Testis (tissue), 3 donors: ENCODE data around the gene MAGEA2B. TPM values are rescaled to one million over a fixed set of nuclear protein-coding genes. Genes with fewer than 3 reads are reported as not detected.
"Not testable (repeated sequence)": the region's sequence is repeated elsewhere in the genome, so short reads cannot be mapped to it uniquely, and the experiment has no call there.

Experiments
- DNase-seq: peaks from one replicate; pipeline ENCODE4 v3.0.0-alpha.2; 2019
- H3K27ac ChIP-seq, 2 donors: fragments of 200-600 bp; sonication (generic); one replicate each; pipeline ENCODE4 v1.5.1; 2019
- H3K27me3 ChIP-seq: fragments of 200-600 bp; sonication (generic); one replicate; pipeline ENCODE4 v1.5.1; 2019
- H3K36me3 ChIP-seq: fragments of 200-600 bp; sonication (generic); one replicate; pipeline ENCODE4 v1.5.1; 2017; ENCODE audit warnings: low read depth; ENCODE audit errors: missing control alignments
- H3K4me1 ChIP-seq: fragments of 200-600 bp; sonication (generic); one replicate; pipeline ENCODE4 v1.5.1; 2019
- H3K4me3 ChIP-seq, 2 donors: fragments of 200-600 bp; sonication (generic); one replicate each; pipeline ENCODE4 v1.5.1; 2017 to 2019
- H3K9me3 ChIP-seq: fragments of 200-600 bp; sonication (generic); one replicate; pipeline ENCODE4 v1.5.1; 2017
- CTCF ChIP-seq, 3 experiments: fragments of 450-650 bp in 2 of 3; fragments of 200-600 bp in 1 of 3; sonication (generic) in 1 of 3; IDR thresholded peaks; one replicate each; pipeline ENCODE4 v1.5.1; 2016 to 2019; ENCODE audit warnings: antibody characterized with exemption in 3 of 3, mild to moderate bottlenecking in 2 of 3, moderate library complexity in 1 of 3
- POLR2A ChIP-seq: fragments of 450-650 bp; IDR thresholded peaks from one replicate; pipeline ENCODE4 v1.6.1; 2017; ENCODE audit warnings: antibody characterized with exemption, mild to moderate bottlenecking, moderate library complexity
- WGBS, 2 donors: methylation state at CpG; one replicate each; pipeline ENCODE4 v1.1.5; 2018; 5-methylcytosine and 5-hydroxymethylcytosine counted together
- intact Hi-C: fragments of 100-400 bp; cut with DNase I; formaldehyde crosslinking; loops from one replicate; pipeline ENCODE4 v1.15.1; 2023; ENCODE audit warnings: low total_unique reads
- polyA plus RNA-seq: library from polyadenylated mRNA; stranded (reverse); fragments of 350-450 nt; fragmentation: Illumina TruSeq; extraction: RNeasy Lipid Tissue Mini Kit (QIAGEN cat#74804); gene quantifications from one replicate; pipeline ENCODE4 v1.2.3, GENCODE V29; 2014; ENCODE audit warnings: low read depth, low replicate concordance; ENCODE audit not compliant: insufficient read depth
- total RNA-seq, 2 donors: library from RNA; depleted of rRNA; stranded (reverse); fragments of >200 nt; gene quantifications; one replicate each; pipeline ENCODE4 v1.2.3, GENCODE V29; 2016

The MAGEA2B gene
- total and polyA plus RNA-seq, 3 donors from 2014 or later = 2.1 to 8.6 (median 4.9) TPM

GRCh38 chrX:152738560-152738959, 24.1 kb downstream of the MAGEA2B start:
- H3K4me3 ChIP-seq = no peak overlapping the region
- no peaks in the 10 kb centered on the region for H3K9me3 ChIP-seq
- WGBS, 2 donors = 88 to 95% methylated on average over 5 of the region's 5 CpGs
- intact Hi-C loops = no loop called here
- TF ChIP-seq CTCF (IDR thresholded peaks at IDR 0.05) (no peak), POLR2A (no peak)
- H3K27ac ChIP-seq = no peak overlapping the region
- no peaks in the 10 kb centered on the region for H3K27me3 ChIP-seq
- no peaks in the 10 kb centered on the region for H3K4me1 ChIP-seq
- no peak for DNase-seq
- H3K36me3 ChIP-seq = no peaks in the 10 kb centered on the region

- DNase-seq, intact Hi-C loops, H3K4me1 ChIP-seq, H3K27me3 ChIP-seq, H3K4me3 ChIP-seq, H3K36me3 ChIP-seq, H3K9me3 ChIP-seq, H3K27ac ChIP-seq: not testable (repeated sequence)
- WGBS, 2 donors = no CpG with 5 or more reads among the region's 35 CpGs
Measured at GRCh38 chrX:152753686-152754650, 39.5 kb downstream of the MAGEA2B start, which contains the start of gene MAGEA2. TSS of gene MAGEA2 (minus strand) at chrX:152753842. CDS start at chrX:152751363, 2,479 bp downstream.

GRCh38 chrX:152754871-152755270, 40.4 kb downstream of the MAGEA2B start:
- H3K4me3 ChIP-seq, DNase-seq, H3K9me3 ChIP-seq, H3K27me3 ChIP-seq, H3K4me1 ChIP-seq, intact Hi-C loops, H3K27ac ChIP-seq, H3K36me3 ChIP-seq: not testable (repeated sequence)
- no CpG with 5 or more reads among the region's 5 CpGs for WGBS, 2 donors

GRCh38 chrX:152758918-152759317, 44.5 kb downstream of the MAGEA2B start, which contains the start of gene CSAG3:
TSS of gene CSAG3 (plus strand) at chrX:152759218.
- H3K27ac ChIP-seq, H3K4me1 ChIP-seq, H3K4me3 ChIP-seq, H3K27me3 ChIP-seq, intact Hi-C loops, H3K36me3 ChIP-seq, H3K9me3 ChIP-seq, DNase-seq: not testable (repeated sequence)
- WGBS, 2 donors = no CpG with 5 or more reads among the region's 2 CpGs

GRCh38 chrX:152759544-152759943, 45.1 kb downstream of the MAGEA2B start:
- H3K9me3 ChIP-seq, DNase-seq, intact Hi-C loops, H3K4me1 ChIP-seq, H3K27me3 ChIP-seq, H3K27ac ChIP-seq, H3K4me3 ChIP-seq, H3K36me3 ChIP-seq: not testable (repeated sequence)
- WGBS, 2 donors = 90% methylated on average over 2 to 4 of the region's 7 CpGs

- H3K27ac ChIP-seq, H3K4me1 ChIP-seq, H3K27me3 ChIP-seq, H3K4me3 ChIP-seq, H3K36me3 ChIP-seq, DNase-seq, intact Hi-C loops, H3K9me3 ChIP-seq: not testable (repeated sequence)
- no CpG with 5 or more reads among the region's 7 CpGs for WGBS, 2 donors
Measured at GRCh38 chrX:152761582-152761981, 47.2 kb downstream of the MAGEA2B start.

GRCh38 chrX:152766562-152766961, 52.1 kb downstream of the MAGEA2B start:
- H3K4me1 ChIP-seq, intact Hi-C loops, H3K27me3 ChIP-seq, DNase-seq, H3K27ac ChIP-seq, H3K36me3 ChIP-seq, H3K4me3 ChIP-seq, H3K9me3 ChIP-seq: not testable (repeated sequence)
- 76 to 83% methylated on average over 2 to 5 of the region's 9 CpGs for WGBS, 2 donors

Other genes starting within 250 kb of the MAGEA2B start
- 1 to 10 TPM; 3.5 to 9.6 TPM for gene GABRQ, start 76.7 kb upstream of the MAGEA2B start, total RNA-seq
- gene GABRQ, start 76.7 kb upstream of the MAGEA2B start, polyA plus RNA-seq = 2.4 TPM
- gene MAGEA3, start 15.8 kb upstream of the MAGEA2B start, total RNA-seq = 10 to 100 TPM; 16.0 to 16.3 TPM
- gene MAGEA3, start 15.8 kb upstream of the MAGEA2B start, polyA plus RNA-seq = 16.1 TPM
- under 1 TPM in 1 of 2 donors, not detected in 1; 0.50 TPM for gene CSAG2, start 5.4 kb upstream of the MAGEA2B start, total RNA-seq
- not detected for gene CSAG2, start 5.4 kb upstream of the MAGEA2B start, polyA plus RNA-seq
- gene CSAG1, start 19.1 kb downstream of the MAGEA2B start, total RNA-seq = under 1 TPM in 1 of 2 donors, not detected in 1; 0.50 TPM
- gene CSAG1, start 19.1 kb downstream of the MAGEA2B start, polyA plus RNA-seq = 3.3 TPM
- 10 to 100 TPM in 1 of 2 donors, 1 to 10 TPM in 1; 8.9 to 11.4 TPM for gene MAGEA12, start 19.1 kb downstream of the MAGEA2B start, total RNA-seq
- 5.6 TPM for gene MAGEA12, start 19.1 kb downstream of the MAGEA2B start, polyA plus RNA-seq
- 1 to 10 TPM; 6.1 to 9.2 TPM for gene MAGEA2, start 39.2 kb downstream of the MAGEA2B start, total RNA-seq
- gene MAGEA2, start 39.2 kb downstream of the MAGEA2B start, polyA plus RNA-seq = 6.2 TPM
- gene CSAG3, start 44.6 kb downstream of the MAGEA2B start, total RNA-seq = 1 to 10 TPM; 1.9 to 6.0 TPM
- 6.0 TPM for gene CSAG3, start 44.6 kb downstream of the MAGEA2B start, polyA plus RNA-seq
- 10 to 100 TPM; 11.0 to 11.3 TPM for gene MAGEA6, start 55.1 kb downstream of the MAGEA2B start, total RNA-seq
- 13.4 TPM for gene MAGEA6, start 55.1 kb downstream of the MAGEA2B start, polyA plus RNA-seq
- gene CETN2, start 116.1 kb downstream of the MAGEA2B start, total RNA-seq = 10 to 100 TPM; 27.0 to 32.4 TPM
- 43.8 TPM for gene CETN2, start 116.1 kb downstream of the MAGEA2B start, polyA plus RNA-seq
- gene NSDHL, start 116.4 kb downstream of the MAGEA2B start, total RNA-seq = 10 to 100 TPM; 14.6 to 17.9 TPM
- 20.0 TPM for gene NSDHL, start 116.4 kb downstream of the MAGEA2B start, polyA plus RNA-seq
- 1 to 10 TPM; 5.9 to 6.9 TPM for gene ZNF185, start 183.4 kb downstream of the MAGEA2B start, total RNA-seq
- 11.1 TPM for gene ZNF185, start 183.4 kb downstream of the MAGEA2B start, polyA plus RNA-seq